ENCODE results near the gene RNF112.

RNF112 gene

DNA sequence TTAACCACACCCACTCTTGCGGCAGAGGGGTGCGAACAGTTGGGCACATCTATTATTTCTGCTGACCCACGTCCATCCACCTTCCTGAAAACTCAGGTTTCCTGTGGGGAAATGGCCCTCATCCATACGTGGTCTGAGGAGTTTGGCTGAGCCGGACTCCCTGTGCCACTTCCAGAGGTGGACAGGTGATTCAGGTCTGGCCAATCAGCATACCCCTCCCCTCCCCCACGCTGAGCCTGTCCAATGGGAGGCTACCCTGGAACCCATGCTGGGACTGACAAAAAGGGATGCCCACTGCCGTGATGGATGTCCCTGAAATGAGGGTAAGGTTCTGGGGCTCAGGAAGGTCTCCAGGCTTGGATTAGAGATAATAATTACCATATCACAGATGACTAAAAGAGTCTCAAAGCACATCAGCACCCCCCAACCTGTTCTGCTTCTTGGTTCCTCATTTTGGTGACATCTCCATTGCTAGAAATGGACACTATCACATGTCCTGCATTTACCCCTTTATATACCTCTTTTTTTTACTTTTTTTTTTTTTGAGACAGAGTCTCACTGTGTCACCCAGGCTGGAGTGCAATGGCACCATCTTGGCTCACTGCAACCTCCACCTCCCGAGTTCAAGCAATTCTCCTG lies 38.0 kb upstream of the RNF112 start:
- FAIRE-seq: no peak

GRCh38 chr17:19374136-19374535 lies 36.9 kb upstream of the RNF112 start:
- FAIRE-seq (no peak), DNase-seq (ENCODE audit: insufficient read length, low spot score) (no peak)
- TF ChIP-seq POU2F2 (IDR thresholded peaks at IDR 0.05; ENCODE audit: low read depth, low read length): no peak

More for the DNA sequence above, 38.0 kb upstream of the RNF112 start:
- DNase-seq (ENCODE audit: insufficient read length, low spot score): no peak
- TF ChIP-seq SPI1 (IDR thresholded peaks at IDR 0.05; ENCODE audit: low read depth, low read length) (peak; percentile 30; the same call in 1 of the 2 replicates), POU2F2 (IDR thresholded peaks at IDR 0.05; ENCODE audit: low read depth, low read length) (no peak)

- DNase-seq (ENCODE audit: insufficient read length, low spot score) (no peak), FAIRE-seq (no peak)
- TF ChIP-seq PAX5 (IDR thresholded peaks at IDR 0.05; ENCODE audit: insufficient read depth, low read length, severe bottlenecking): no peak
- no peak for TF ChIP-seq SPI1 (IDR thresholded peaks at IDR 0.05; ENCODE audit: low read depth, low read length)
These were observed 35.3 kb upstream of the RNF112 start for GRCh38 chr17:19375732-19376131.

- DNase-seq (ENCODE audit: insufficient read length, low spot score) (no peak), FAIRE-seq (peak; percentile 66)
- TF ChIP-seq SPI1 (IDR thresholded peaks at IDR 0.05; ENCODE audit: low read depth, low read length) (no peak), TAF1 (IDR thresholded peaks at IDR 0.05; ENCODE audit: low read depth, low read length) (no peak), POLR2AphosphoS5 (IDR thresholded peaks at IDR 0.05; ENCODE audit: low read depth, low read length) (no peak), POU2F2 (IDR thresholded peaks at IDR 0.05; ENCODE audit: low read depth, low read length) (no peak), PAX5 (IDR thresholded peaks at IDR 0.05; ENCODE audit: insufficient read depth, low read length, severe bottlenecking) (no peak), POLR2A (IDR thresholded peaks at IDR 0.05; ENCODE audit: low read depth, low read length) (no peak)
These were observed 34.2 kb upstream of the RNF112 start for GRCh38 chr17:19376811-19377210.

- DNase-seq (ENCODE audit: insufficient read length, low spot score) (peak; percentile 100), FAIRE-seq (peak; percentile 100)
- TF ChIP-seq TAF1 (IDR thresholded peaks at IDR 0.05; ENCODE audit: low read depth, low read length): peak; percentile 89
- no peak for TF ChIP-seq POU2F2 (IDR thresholded peaks at IDR 0.05; ENCODE audit: low read depth, low read length)
- no peak for TF ChIP-seq SPI1 (IDR thresholded peaks at IDR 0.05; ENCODE audit: low read depth, low read length)
- peak; percentile 80; the same call in 1 of the 2 replicates for TF ChIP-seq POLR2AphosphoS5 (IDR thresholded peaks at IDR 0.05; ENCODE audit: low read depth, low read length)
- peak; percentile 75 for TF ChIP-seq POLR2A (IDR thresholded peaks at IDR 0.05; ENCODE audit: low read depth, low read length)
- no peak for TF ChIP-seq PAX5 (IDR thresholded peaks at IDR 0.05; ENCODE audit: insufficient read depth, low read length, severe bottlenecking)
These were observed 33.2 kb upstream of the RNF112 start for GRCh38 chr17:19377602-19378415.

DNA sequence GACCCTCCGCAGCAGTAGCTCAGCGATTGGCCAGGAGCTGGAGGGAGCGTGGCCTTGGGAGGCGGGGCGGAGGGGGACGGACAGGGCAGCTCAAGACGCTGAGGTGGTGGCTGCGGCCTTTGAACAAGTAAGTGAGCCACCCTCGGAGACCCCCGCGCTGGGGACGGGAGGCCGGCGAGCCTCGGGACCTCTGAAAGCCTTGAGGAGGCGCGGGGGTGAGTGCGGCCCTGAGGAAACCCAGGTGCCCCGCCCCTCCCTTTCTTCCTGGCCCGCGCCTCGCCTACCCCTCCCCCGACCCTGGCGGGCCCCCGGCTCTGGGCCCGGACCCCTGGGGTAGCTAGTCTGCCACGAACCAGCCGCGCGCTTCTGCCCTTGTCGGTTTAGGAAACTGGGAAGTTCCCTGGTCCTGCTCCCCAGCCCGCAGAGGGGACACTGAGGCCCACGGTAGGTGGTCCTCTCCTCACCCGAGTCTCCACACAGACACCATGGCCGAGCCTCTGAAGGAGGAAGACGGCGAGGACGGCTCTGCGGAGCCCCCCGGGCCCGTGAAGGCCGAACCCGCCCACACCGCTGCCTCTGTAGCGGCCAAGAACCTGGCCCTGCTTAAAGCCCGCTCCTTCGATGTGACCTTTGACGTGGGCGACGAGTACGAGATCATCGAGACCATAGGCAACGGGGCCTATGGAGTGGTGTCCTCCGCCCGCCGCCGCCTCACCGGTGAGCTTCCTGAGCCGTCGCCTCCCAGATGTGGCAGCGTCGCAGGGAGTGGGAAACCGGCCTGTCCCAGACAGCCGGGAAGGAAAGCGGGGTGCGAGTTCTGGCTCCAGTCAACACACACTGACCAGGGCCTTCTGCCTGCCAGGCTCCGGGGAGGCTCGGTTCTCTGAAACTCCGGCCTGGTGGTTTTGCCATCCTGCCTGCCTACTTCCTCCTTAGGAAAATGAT lies 32.3 kb upstream of the RNF112 start, which contains the start of gene MAPK7:
Gene MAPK7 (plus strand): TSS at position 83 of the 945 bp plus-strand sequence. CDS start 403 bp downstream, at position 486.
- no peak for TF ChIP-seq POU2F2 (IDR thresholded peaks at IDR 0.05; ENCODE audit: low read depth, low read length)
- no peak for FAIRE-seq
- DNase-seq (ENCODE audit: insufficient read length, low spot score): no peak

DNA sequence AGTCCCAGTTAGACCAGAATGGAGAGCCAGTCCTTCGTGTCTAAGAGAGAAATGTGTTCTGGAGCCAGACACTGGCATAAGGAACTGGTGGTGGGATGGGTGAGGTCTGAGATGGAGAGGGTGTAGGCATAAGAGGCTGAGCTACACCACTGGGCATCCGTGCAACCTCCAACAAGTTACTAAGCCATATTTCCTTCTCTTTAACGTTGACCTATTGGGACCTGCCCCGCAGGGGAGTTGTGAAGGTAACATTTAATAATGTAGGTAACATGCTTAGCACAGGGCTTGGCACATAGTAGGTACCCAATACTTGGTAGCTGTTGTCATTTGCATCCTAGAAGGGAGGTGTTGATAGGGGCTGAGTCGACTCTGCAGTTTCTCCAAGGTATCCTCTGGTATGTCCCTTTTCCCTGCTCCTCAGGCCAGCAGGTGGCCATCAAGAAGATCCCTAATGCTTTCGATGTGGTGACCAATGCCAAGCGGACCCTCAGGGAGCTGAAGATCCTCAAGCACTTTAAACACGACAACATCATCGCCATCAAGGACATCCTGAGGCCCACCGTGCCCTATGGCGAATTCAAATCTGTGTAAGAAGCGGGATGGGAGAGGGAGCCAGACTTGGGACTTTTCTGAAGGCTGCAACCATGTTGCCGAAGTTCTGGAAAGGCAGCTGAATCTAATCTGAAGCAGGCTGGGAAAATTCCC lies 31.5 kb upstream of the RNF112 start:
- DNase-seq (ENCODE audit: insufficient read length, low spot score): no peak

GRCh38 chr17:19380481-19381301 lies 30.3 kb upstream of the RNF112 start:
- no peak for FAIRE-seq
- no peak for TF ChIP-seq SPI1 (IDR thresholded peaks at IDR 0.05; ENCODE audit: low read depth, low read length)
- TF ChIP-seq PAX5 (IDR thresholded peaks at IDR 0.05; ENCODE audit: insufficient read depth, low read length, severe bottlenecking): no peak
- no peak for TF ChIP-seq POU2F2 (IDR thresholded peaks at IDR 0.05; ENCODE audit: low read depth, low read length)
- TF ChIP-seq POLR2AphosphoS5 (IDR thresholded peaks at IDR 0.05; ENCODE audit: low read depth, low read length): no peak
- DNase-seq (ENCODE audit: insufficient read length, low spot score): no peak

More for the DNA sequence above, 31.5 kb upstream of the RNF112 start:
- TF ChIP-seq SPI1 (IDR thresholded peaks at IDR 0.05; ENCODE audit: low read depth, low read length) (no peak), POLR2A (IDR thresholded peaks at IDR 0.05; ENCODE audit: low read depth, low read length) (no peak), POU2F2 (IDR thresholded peaks at IDR 0.05; ENCODE audit: low read depth, low read length) (no peak), PAX5 (IDR thresholded peaks at IDR 0.05; ENCODE audit: insufficient read depth, low read length, severe bottlenecking) (no peak), TAF1 (IDR thresholded peaks at IDR 0.05; ENCODE audit: low read depth, low read length) (no peak)
- peak; percentile 38 for FAIRE-seq

- FAIRE-seq (no peak), DNase-seq (ENCODE audit: insufficient read length, low spot score) (no peak)
- TF ChIP-seq TAF1 (IDR thresholded peaks at IDR 0.05; ENCODE audit: low read depth, low read length): no peak
- TF ChIP-seq POU2F2 (IDR thresholded peaks at IDR 0.05; ENCODE audit: low read depth, low read length): no peak
- TF ChIP-seq SPI1 (IDR thresholded peaks at IDR 0.05; ENCODE audit: low read depth, low read length): no peak
- no peak for TF ChIP-seq POLR2A (IDR thresholded peaks at IDR 0.05; ENCODE audit: low read depth, low read length)
- no peak for TF ChIP-seq POLR2AphosphoS5 (IDR thresholded peaks at IDR 0.05; ENCODE audit: low read depth, low read length)
- TF ChIP-seq PAX5 (IDR thresholded peaks at IDR 0.05; ENCODE audit: insufficient read depth, low read length, severe bottlenecking): no peak
These were observed 29.7 kb upstream of the RNF112 start for GRCh38 chr17:19381361-19381740.
